Embryonic facial prominence (tissue), 1 donor: ENCODE measurements around the gene ATG4C.

Experiments
- DNase-seq: peaks from one replicate; pipeline ENCODE4 v3.0.0-alpha.2; 2016; ENCODE audit errors: extremely low spot score

Gene ATG4C

GRCh38 chr1:62904856-62905225 lies 120.9 kb downstream of the ATG4C start:
- no peak for DNase-seq

- no peak for DNase-seq
Observed at GRCh38 chr1:62905309-62905708, 121.4 kb downstream of the ATG4C start.

GRCh38 chr1:62905872-62906271 lies 121.9 kb downstream of the ATG4C start:
- no peak for DNase-seq

GRCh38 chr1:62906428-62906886 lies 122.5 kb downstream of the ATG4C start:
- DNase-seq, result no peak

- DNase-seq, result no peak
Observed at GRCh38 chr1:62908168-62908695, 124.3 kb downstream of the ATG4C start.

- DNase-seq, result no peak
Observed at GRCh38 chr1:62912028-62912638, 128.2 kb downstream of the ATG4C start.
